HG03460 (cell line): ENCODE results near the gene OR1N2.
"Not testable (repeated sequence)": the region's sequence is repeated elsewhere in the genome, so short reads cannot be mapped to it uniquely, and the experiment has no call there.

Source experiments
- ATAC-seq: cut with Tn5 transposase; IDR thresholded peaks from one replicate; pipeline ENCODE4 v1.9.1; 2021; ENCODE audit not compliant: unreplicated experiment

OR1N2 gene, protein sequence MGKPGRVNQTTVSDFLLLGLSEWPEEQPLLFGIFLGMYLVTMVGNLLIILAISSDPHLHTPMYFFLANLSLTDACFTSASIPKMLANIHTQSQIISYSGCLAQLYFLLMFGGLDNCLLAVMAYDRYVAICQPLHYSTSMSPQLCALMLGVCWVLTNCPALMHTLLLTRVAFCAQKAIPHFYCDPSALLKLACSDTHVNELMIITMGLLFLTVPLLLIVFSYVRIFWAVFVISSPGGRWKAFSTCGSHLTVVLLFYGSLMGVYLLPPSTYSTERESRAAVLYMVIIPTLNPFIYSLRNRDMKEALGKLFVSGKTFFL

DNA sequence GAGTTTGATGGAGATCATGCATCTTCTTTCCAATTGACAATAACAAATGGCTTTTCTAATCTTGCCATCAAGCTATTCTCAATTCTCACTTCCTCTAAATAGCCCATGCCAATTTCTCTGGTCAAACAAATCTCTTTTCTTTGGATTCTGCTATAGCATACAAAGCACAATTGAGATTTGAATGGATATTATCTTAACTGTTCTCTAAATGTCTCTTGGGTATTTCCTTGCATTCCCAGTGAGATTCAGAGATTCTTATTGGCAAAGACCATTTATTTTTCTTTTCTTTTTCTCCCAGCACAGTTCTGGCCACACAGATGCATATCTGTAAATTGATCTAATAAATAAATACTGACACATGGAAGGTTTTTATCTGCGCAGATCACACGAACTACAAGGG lies at the start of gene OR1N2:
TSS of gene OR1N2 (plus strand) at position 301 of the 400 bp plus-strand sequence. CDS start 100 bp downstream, outside the sequence.
- ATAC-seq = no peak

DNA sequence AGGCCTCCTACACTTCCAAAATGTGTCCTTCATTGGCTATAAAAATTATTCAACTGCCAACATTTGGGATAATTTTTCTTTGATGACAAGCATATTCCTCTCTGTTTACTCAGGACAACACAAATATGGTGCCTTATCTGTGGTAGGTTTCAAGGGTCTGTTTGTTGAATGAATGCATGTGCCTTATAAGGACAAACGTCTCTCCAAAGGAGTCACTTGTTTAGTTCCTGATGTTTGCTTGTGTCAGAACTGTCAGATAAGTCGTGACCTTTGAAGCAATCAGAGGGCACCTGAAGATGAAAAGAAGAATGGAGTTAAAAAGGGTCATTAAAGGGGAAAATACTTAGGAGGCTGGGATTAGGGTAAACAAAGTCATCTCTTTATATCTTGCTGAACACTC lies 45.9 kb upstream of the OR1N2 start:
- ATAC-seq = no peak

DNA sequence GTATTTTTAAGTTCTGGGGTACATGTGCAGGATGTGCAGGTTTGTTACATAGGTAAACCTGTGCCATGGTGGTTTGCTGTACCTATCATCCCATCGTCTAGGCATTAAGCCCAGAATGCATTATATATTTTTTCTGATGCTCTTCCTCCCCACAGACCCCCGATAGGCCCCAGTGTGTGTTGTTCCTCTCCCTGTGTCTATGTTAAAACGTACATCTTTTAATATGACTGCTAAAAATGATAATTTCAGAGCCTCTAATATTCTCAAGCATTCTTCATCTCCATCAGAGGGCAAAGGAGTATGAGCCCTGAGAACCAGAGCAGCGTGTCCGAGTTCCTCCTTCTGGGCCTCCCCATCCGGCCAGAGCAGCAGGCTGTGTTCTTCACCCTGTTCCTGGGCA lies 42.4 kb upstream of the OR1N2 start, which contains the start of gene OR1J2:
TSS of gene OR1J2 (plus strand) at position 301 of the 400 bp plus-strand sequence. CDS start at position 301, 0 bp downstream.
- no peak for ATAC-seq

DNA sequence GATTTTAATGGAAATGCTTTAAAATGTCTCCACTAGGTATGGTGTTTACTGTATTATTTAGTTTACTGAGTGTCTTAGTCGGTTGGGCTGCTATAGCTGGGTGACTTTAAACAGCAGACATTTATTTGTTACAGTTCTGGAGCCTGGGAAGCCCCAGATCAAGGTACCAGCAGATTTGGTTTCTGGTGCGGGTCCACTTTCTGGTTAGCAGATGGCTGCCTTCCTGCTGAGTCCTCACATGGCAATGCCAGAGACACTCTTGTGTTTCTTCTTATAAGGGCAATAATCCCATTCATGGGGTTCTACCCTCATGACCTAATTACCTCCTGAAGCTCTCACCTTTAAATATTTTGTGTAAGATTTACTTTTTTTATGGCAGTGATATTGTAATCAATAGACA lies 34.7 kb upstream of the OR1N2 start:
- ATAC-seq = no peak

DNA sequence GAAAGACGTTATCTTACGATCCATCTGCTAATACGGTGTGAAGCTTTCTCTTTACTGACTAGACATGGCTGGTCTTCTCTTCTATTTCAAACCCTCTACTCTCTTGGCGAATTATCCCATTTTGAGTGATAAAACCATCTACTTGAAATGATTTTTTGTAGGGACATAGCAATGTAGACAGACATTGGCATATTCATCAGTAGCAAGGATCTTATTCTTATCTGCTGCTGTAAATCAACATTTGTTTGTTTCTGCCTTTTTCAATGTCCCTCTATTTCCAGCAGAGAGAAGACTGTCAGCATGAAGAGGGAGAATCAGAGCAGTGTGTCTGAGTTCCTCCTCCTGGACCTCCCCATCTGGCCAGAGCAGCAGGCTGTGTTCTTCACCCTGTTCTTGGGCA lies 34.1 kb upstream of the OR1N2 start, which contains the start of gene OR1J4:
TSS of gene OR1J4 (plus strand) at position 301 of the 400 bp plus-strand sequence. CDS start at position 301, 0 bp downstream.
- no peak for ATAC-seq

DNA sequence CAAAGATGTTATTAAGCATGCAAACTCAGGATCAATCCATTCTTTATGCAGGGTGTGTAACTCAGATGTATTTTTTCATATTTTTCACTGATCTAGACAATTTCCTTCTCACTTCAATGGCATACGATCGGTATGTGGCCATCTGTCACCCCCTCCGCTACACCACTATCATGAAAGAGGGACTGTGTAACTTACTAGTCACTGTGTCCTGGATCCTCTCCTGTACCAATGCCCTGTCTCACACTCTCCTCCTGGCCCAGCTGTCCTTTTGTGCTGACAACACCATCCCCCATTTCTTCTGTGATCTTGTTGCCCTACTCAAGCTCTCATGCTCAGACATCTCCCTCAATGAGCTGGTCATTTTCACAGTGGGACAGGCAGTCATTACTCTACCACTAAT lies 33.5 kb upstream of the OR1N2 start:
- no peak for ATAC-seq

DNA sequence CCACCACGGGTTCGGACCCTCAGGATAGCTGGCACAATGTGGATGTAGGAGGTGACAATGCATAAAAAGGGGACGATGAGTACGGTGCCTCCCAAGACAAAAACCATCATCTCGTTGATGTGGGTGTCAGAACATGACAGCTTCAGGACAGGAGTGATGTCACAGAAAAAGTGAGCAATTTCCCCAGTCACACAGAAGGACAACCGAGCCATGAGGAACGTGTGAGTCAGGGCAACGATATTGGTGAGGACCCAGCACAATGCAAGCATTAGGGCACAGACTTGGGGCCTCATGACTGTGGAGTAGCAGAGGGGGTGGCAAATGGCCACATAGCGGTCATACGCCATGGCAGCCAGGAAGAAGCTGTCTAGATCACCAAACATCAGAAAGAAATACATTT lies 26.3 kb upstream of the OR1N2 start:
- no peak for ATAC-seq

DNA sequence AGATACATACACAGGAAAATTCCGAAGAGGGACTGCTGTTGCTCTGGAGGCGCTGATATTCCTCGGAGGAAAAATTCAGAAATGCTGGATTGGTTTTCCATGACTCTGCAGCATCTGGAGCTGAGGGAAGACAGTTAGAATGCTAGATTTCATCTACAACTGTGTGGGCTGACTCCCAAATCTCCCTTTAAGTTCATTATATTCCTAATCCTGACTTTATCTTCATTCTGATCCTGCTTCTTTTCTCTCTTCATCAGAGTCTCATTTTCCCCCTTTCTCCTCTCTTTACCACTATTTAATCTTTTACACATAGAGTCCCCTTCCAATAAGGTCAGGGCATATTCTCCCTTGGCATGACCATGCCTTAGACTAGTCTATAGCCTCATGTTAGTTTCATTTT lies 25.7 kb upstream of the OR1N2 start, which contains the start of gene OR1N1:
TSS of gene OR1N1 (minus strand) at position 101 of the 400 bp plus-strand sequence. CDS start at position 101, 0 bp downstream.
- ATAC-seq = no peak

DNA sequence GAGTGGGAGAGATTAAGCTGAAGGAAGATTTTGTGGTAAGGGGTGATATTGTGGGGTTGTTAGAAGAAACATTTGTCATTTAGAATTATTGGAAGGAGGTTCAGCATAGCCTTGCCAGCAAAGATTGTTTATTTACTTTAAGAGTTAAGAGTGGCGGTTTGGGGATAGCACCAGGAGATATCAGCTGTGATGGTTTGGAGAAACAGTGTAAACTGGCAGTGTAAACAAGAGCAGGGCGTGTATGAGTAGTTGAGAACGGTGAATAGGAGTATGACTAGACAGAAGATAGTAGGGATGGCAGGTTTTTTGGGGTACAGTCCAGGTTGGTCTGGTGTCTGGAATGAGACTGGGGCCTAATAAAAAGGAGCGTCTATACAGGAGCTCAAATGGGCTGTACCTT lies 21.8 kb upstream of the OR1N2 start:
- ATAC-seq = not testable (repeated sequence)

DNA sequence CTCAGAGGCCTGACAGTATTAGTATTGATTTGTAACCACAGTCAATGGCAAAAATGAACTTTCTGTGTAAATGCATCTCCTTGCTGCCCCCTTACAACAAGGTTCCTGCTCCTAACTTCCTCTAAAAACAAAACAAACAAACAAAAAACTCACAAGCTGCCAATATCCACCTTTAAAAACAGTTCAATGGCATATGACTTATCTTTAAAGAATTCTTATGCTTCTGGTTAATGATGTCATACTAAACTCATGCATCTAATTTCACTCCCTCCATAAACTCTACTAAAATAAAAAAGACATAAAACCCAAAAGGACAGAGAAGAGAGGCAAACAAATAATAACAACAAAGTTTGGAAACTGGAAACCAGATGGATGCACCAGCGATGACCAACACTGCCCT lies 16.8 kb upstream of the OR1N2 start:
- no peak for ATAC-seq

DNA sequence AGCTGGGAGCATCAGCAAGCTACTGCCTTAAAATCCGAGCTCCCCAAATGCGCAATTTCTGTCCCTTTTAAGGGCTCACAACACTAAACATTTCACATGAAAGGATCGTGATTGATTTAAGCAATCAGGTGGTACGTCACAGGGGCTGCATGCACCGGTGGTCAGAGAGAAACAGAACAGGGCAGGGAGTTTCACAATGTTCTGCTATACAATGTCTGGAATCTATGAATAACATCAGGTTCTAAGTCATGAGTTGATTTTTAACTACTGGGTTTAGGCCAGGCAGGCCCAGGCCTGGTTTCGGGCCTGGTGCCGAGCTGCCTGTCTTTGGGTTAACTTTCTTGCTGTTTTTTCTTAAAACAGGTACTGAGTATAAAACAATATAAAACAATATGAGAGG lies 15.8 kb upstream of the OR1N2 start:
- not testable (repeated sequence) for ATAC-seq

DNA sequence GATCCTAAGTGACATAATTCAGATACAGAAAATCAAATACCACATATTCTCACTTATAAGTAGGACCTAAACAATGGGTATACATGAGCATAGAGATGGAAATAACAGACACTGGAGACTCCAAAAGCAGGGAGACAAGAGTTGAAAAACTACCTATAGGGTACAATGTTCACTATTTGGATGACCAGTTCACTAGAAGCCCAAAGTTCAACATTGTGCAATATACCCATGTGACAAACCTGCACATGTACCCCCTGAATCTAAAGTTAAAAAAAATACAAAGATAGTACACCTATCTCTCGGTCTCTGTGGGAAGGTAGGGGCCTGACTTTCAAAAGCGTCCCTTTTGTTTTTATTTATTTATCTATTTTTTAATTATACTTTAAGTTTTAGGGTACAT lies 14.2 kb upstream of the OR1N2 start:
- ATAC-seq = no peak

DNA sequence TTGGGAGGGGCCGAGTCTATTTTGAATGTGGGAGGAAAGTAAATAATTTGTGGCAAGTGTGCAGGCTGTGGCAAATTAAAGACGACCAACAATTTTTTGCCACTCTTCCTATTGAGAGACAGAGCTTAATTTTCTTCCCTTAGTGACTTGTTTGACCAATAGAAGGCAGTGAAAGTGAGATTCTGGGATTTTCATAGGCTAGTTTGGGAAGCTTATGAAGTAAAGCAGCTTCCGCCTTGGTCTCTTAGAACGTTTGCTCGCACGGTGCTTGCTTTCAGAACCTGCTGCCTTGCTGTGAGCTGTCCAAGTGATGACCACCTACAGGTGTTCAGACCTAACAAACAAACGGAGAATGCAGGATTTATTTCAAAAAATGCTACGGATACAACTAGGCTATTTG lies 6.7 kb upstream of the OR1N2 start:
- no peak for ATAC-seq

DNA sequence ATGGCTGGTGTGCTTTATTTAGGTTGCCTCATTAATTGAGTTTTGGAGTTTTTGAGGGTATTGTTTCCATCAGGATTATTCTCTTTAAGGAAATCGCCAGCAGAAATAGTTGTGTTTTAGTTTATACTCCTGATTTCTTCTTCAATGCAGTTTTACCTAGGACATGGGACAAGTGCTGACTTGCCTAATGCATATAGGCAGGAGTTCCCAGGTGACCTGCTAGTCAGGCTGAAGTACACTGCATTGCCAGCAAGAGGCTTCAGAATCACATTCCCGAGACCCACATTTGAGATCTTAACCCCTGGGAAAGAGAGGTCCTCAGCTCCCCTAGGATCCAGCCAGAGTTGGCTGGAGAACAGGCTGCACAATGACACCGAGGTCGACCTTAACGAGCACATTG lies 1.5 kb upstream of the OR1N2 start:
- no peak for ATAC-seq

DNA sequence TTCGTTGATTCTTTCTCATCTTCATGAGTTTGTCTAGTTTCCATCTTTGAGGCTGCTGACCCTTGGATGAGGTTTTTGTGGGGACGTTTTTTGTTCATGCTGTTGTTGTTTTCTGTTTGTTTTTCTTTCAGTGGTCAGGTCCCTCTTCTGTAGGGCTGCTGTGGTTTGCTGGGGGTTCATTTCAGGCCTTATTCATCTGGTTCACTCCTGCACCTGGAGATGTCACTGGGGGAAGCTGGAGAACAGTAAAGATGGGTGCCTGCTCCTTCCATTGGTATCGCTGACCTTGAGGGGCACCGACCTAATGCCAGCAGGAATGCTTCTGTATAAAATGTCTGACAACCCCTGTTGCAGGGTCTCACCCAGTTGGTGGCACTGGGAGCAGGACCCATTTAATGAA lies 8.5 kb downstream of the OR1N2 start:
- no peak for ATAC-seq

DNA sequence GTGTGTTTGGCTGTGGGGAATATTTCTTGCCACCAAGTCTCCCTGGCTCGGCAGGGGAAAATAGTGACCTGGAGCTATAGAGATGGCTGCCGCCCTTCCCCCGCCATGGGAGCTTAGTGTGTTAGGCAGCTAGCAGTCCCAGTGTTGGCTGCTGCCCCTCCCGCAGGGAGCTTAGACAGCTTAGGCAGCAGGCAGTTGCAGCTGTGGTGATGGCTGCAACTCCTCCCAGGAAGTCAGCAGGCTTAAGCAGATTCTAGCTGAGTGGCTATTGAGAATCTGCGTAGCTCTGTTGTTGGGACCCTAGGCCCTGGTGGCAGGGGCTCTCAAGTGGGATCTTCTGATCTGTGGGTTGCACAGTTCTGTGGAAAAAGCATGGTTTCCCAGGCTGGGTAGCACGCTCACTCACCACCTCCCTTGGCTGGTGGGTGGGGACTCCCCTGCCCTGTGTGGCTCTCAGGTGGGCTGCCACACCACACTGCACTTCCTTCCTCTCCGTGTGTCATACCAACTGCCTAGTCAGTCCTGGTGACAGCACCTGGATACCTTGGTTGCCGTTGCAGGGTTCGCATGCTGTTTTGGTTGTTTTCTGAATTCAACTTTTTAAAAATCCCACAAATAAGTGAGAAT lies 9.3 kb downstream of the OR1N2 start:
- ATAC-seq = no peak

DNA sequence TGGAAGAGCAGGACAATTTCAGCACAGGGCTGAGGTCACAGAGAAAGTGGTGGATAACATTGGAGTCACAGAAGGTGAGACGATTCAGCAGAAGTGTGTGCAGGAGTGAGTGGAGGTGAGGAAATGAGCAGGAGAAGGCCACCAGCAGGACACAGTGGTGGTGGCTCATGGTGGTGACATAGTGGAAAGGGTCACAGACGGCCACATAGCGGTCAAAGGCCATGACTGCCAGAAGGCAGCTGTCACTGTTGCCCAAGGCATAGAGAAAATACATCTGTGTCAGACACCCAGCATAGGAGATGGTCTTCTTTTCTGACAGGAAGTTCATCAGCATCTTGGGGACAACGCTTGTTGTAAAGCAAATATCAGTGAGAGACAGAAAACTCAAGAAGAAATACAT lies 15.0 kb downstream of the OR1N2 start:
- no peak for ATAC-seq

DNA sequence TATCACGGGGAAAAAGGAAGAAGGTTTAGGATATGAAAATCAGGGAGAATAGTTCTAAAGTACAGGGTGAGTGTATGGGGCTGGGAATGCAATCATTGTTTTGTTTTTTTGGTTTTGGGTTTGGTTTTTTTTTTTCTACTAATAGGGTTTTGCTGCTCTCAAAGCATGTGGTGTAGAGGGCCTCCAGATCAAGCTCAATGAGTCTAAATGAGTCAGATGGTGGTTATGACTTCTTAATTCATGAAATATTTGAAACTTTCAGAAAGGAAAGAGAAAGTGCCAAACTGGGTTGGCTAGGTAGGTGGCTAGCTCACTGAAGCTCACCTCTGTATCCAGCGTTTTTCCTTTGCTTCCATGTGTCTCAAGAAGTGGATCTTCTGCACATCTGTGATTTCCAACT lies 19.5 kb downstream of the OR1N2 start:
- ATAC-seq = no peak

DNA sequence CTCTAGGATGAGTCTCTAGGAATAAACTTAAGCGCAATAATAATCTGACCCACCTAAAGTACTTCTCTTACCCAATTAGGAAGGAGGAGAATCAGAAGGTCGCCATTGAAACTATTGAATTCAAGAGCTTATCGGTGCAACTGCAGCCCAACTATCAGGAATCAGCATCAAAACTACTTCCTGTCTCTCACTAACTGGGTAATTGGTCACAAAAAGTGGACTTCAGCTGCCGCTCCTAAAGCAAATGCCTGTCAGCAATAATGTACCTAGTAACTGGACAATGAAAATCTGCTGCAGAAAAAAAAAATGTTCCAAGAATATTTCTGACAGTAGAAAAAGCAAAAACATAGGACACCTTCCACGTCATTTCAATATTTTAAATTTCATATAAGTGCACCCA lies 27.0 kb downstream of the OR1N2 start:
- ATAC-seq = no peak

DNA sequence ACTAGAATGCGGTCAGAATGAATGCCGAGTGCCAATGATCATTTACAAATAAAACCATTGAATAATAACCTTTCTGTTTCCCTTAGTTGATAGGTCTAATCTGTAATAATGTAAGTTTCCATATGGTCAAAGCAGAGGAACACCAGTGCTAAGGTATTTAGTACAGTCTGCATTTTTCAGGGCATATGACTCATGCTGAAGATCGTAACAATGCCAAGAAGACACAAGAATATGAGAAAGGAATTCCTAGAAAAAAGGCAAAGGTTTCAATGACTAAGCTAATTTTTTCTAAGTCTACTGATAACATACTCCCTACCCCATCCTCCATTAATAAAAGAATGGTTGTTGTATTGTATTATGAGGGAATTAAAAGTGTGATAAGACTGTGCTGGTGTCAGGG lies 27.4 kb downstream of the OR1N2 start:
- ATAC-seq = no peak

DNA sequence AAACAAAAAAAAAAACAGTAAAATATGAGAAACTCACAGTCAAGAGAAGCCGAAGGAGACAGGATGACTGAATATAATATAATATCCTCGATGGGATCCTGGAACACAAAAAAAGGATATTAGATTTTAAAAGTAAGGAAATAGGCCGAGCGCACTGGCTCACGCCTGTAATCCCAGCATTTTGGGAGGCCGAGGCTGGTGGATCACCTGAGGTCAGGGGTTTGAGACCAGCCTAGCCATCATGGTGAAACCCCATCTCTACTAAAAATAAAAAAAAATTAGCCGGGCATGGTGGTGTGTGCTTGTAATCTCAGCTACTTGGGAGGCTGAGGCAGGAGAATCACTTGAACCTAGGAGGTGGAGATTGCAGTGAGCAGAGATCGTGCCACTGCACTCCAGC lies 30.4 kb downstream of the OR1N2 start, which contains the start of gene OR1L8:
TSS of gene OR1L8 (minus strand) at position 101 of the 400 bp plus-strand sequence. CDS start 14,907 bp downstream, outside the sequence.
- not testable (repeated sequence) for ATAC-seq
